ENCODE results near the gene FAH. TPM values are rescaled to one million over a fixed set of nuclear protein-coding genes. Genes with fewer than 3 reads are reported as not detected.

FAH gene
- total RNA-seq, 1 experiment from 2014 or later: 25.9 TPM

DNA sequence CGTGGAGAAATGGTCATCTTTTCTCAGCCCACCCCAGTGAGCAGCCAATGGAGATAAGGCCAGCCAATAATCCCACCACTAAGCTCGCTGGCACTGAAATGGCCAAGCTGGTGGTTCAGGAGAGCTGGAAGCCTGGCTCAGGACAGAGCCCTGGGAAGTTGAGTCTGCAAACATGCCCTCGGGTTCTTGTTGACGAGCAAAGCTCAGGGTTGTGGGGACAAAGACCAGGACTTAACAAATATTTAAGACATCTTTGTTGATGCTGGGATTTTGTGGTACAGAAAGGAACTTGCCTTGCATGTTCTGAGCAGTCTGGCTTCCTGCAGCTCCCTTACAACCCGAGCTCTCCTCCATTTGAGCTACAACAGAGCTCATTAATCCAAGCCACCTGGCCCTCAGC, 4.4 kb downstream of the FAH start:
- Mint-ChIP-seq H3K27me3 (ENCODE audit: unreplicated experiment) (no peaks in the 10 kb centered on the region), H3K4me3 (ENCODE audit: low read depth, unreplicated experiment) (no peak overlapping the region), H3K9me3 (ENCODE audit: low read depth, unreplicated experiment) (no peaks in the 10 kb centered on the region), H3K27ac (ENCODE audit: unreplicated experiment) (no peak overlapping the region), H3K4me1 (ENCODE audit: low read depth, unreplicated experiment) (peaks cover 10% of the 10 kb centered on the region), H3K36me3 (ENCODE audit: insufficient read depth, unreplicated experiment) (peaks cover 12% of the 10 kb centered on the region)
- intact Hi-C loops (cut with micrococcal nuclease; ENCODE audit: unreplicated experiment): no loop called here
- CTCF ChIA-PET: no interaction called here
- TF ChIP-seq, protein P1, sequence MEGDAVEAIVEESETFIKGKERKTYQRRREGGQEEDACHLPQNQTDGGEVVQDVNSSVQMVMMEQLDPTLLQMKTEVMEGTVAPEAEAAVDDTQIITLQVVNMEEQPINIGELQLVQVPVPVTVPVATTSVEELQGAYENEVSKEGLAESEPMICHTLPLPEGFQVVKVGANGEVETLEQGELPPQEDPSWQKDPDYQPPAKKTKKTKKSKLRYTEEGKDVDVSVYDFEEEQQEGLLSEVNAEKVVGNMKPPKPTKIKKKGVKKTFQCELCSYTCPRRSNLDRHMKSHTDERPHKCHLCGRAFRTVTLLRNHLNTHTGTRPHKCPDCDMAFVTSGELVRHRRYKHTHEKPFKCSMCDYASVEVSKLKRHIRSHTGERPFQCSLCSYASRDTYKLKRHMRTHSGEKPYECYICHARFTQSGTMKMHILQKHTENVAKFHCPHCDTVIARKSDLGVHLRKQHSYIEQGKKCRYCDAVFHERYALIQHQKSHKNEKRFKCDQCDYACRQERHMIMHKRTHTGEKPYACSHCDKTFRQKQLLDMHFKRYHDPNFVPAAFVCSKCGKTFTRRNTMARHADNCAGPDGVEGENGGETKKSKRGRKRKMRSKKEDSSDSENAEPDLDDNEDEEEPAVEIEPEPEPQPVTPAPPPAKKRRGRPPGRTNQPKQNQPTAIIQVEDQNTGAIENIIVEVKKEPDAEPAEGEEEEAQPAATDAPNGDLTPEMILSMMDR (IDR thresholded peaks at IDR 0.05; ENCODE audit: unreplicated experiment): no peak
- BruUV-seq (replicated peaks): no TSS peak
- DNase-seq: no peak

DNA sequence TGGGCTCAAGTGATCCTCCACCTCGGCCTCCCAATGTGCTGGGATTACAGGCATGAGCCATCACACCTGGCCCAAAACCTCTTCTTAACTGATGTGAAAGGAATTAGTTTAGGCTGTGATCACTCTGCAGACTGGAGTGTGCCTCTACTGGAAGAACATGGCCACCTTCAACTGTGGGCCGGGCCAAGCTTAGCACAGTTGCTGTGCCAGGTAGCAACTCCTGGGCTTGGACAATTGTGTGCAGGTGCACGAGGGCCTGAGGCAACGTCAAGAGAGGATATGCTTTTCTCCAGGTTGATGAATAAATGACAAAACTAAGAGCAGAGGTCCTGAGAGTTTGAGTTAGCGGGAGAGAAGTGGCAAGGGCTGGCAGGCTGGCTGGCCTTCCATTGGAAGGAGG, 6.5 kb downstream of the FAH start:
- no peak for DNase-seq
- Mint-ChIP-seq H3K27me3 (ENCODE audit: unreplicated experiment) (no peaks in the 10 kb centered on the region), H3K27ac (ENCODE audit: unreplicated experiment) (no peak overlapping the region), H3K4me1 (ENCODE audit: low read depth, unreplicated experiment) (no peaks in the 10 kb centered on the region), H3K4me3 (ENCODE audit: low read depth, unreplicated experiment) (no peak overlapping the region), H3K9me3 (ENCODE audit: low read depth, unreplicated experiment) (no peaks in the 10 kb centered on the region), H3K36me3 (ENCODE audit: insufficient read depth, unreplicated experiment) (no peaks in the 10 kb centered on the region)
- CTCF ChIA-PET: no interaction called here
- BruUV-seq (replicated peaks): no TSS peak
- TF ChIP-seq, protein P1 (IDR thresholded peaks at IDR 0.05; ENCODE audit: unreplicated experiment): no peak
- intact Hi-C loops (cut with micrococcal nuclease; ENCODE audit: unreplicated experiment): no loop called here

GRCh38 chr15:80159811-80160569, 7.2 kb downstream of the FAH start:
- CTCF ChIA-PET: no interaction called here
- BruUV-seq (replicated peaks): no TSS peak
- H3K36me3 Mint-ChIP-seq (ENCODE audit: insufficient read depth, unreplicated experiment): no peaks in the 10 kb centered on the region
- intact Hi-C loops (cut with micrococcal nuclease; ENCODE audit: unreplicated experiment): no loop called here
- no peaks in the 10 kb centered on the region for H3K27me3 Mint-ChIP-seq (ENCODE audit: unreplicated experiment)
- no peak for DNase-seq
- H3K4me1 Mint-ChIP-seq (ENCODE audit: low read depth, unreplicated experiment): no peaks in the 10 kb centered on the region
- no peak overlapping the region for H3K27ac Mint-ChIP-seq (ENCODE audit: unreplicated experiment)
- no peaks in the 10 kb centered on the region for H3K9me3 Mint-ChIP-seq (ENCODE audit: low read depth, unreplicated experiment)
- H3K4me3 Mint-ChIP-seq (ENCODE audit: low read depth, unreplicated experiment): no peak overlapping the region
- TF ChIP-seq, protein P1 (IDR thresholded peaks at IDR 0.05; ENCODE audit: unreplicated experiment): no peak

DNA sequence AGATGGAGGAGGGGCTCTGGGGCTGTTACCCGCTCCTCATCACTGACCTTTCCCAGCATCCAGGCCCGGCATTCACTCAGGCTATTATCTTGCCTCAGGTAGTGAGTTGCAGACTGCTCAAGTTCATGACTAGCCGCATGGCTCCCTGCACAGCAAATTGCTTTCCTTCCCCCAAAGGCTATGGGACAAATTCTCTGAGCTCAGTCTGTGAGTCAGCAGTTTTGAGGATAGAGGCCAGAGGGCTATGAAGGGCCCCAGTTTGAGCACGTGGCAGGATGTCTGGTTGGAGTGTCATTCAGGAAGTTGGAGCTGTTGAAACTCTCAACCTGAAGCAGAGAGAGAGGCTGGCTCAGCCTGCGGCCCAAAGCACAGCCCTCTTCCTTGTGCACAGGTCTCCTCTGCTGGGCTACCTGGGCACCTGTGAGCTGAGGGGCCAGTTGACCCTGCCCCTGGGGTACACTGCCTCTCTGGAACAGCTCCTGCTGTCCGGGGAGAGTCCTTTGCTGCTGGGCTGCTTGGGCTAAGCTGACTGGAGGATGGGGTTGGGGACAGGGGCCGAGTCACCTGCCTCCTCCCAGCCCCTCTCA, 7.9 kb downstream of the FAH start:
- H3K4me1 Mint-ChIP-seq (ENCODE audit: low read depth, unreplicated experiment): no peaks in the 10 kb centered on the region
- H3K9me3 Mint-ChIP-seq (ENCODE audit: low read depth, unreplicated experiment): no peaks in the 10 kb centered on the region
- no TSS peak for BruUV-seq (replicated peaks)
- H3K27me3 Mint-ChIP-seq (ENCODE audit: unreplicated experiment): no peaks in the 10 kb centered on the region
- H3K4me3 Mint-ChIP-seq (ENCODE audit: low read depth, unreplicated experiment): no peak overlapping the region
- no peaks in the 10 kb centered on the region for H3K36me3 Mint-ChIP-seq (ENCODE audit: insufficient read depth, unreplicated experiment)
- intact Hi-C loops (cut with micrococcal nuclease; ENCODE audit: unreplicated experiment): no loop called here
- no peak for DNase-seq
- H3K27ac Mint-ChIP-seq (ENCODE audit: unreplicated experiment): no peak overlapping the region
- CTCF ChIA-PET: no interaction called here
- TF ChIP-seq, protein P1 (IDR thresholded peaks at IDR 0.05; ENCODE audit: unreplicated experiment): no peak

Data from Calu3 (cell line).